ENCODE data around the gene PIAS2.
A peak's percentile ranks its signal among the peaks of the same experiment; 100 is the strongest.

DNA sequence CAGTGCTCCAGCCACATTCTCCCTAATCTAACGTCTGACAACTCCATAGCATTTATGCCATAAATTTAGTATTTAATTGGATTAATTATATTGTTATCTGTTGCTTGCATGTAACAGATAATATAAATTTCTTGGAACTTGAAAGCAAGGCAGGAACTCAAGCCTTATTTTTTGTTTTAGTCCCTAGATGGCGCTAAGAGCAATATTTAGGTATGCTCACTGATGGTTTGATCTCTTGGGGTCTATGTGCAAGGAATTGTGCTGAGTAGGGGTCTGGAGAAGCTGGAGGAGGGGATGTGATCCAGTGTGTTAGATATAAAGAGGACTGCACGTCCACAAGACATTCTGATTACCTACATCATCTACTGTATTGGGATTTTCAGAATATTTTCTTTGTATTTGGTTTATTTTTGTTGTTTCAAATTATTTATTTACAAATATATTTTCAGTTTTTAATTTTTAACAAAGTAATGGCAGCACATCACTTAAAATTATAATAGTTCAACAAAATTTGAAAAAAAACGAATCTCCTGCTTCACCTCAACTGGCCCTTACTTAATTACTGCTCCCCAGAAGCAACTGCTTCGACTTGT is 32.9 kb upstream of the PIAS2 start:
- TF ChIP-seq, protein P1, sequence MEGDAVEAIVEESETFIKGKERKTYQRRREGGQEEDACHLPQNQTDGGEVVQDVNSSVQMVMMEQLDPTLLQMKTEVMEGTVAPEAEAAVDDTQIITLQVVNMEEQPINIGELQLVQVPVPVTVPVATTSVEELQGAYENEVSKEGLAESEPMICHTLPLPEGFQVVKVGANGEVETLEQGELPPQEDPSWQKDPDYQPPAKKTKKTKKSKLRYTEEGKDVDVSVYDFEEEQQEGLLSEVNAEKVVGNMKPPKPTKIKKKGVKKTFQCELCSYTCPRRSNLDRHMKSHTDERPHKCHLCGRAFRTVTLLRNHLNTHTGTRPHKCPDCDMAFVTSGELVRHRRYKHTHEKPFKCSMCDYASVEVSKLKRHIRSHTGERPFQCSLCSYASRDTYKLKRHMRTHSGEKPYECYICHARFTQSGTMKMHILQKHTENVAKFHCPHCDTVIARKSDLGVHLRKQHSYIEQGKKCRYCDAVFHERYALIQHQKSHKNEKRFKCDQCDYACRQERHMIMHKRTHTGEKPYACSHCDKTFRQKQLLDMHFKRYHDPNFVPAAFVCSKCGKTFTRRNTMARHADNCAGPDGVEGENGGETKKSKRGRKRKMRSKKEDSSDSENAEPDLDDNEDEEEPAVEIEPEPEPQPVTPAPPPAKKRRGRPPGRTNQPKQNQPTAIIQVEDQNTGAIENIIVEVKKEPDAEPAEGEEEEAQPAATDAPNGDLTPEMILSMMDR (IDR thresholded peaks at IDR 0.05; ENCODE audit: low read depth, low read length, missing input control) = peak; percentile 14
- TF ChIP-seq, protein P2, sequence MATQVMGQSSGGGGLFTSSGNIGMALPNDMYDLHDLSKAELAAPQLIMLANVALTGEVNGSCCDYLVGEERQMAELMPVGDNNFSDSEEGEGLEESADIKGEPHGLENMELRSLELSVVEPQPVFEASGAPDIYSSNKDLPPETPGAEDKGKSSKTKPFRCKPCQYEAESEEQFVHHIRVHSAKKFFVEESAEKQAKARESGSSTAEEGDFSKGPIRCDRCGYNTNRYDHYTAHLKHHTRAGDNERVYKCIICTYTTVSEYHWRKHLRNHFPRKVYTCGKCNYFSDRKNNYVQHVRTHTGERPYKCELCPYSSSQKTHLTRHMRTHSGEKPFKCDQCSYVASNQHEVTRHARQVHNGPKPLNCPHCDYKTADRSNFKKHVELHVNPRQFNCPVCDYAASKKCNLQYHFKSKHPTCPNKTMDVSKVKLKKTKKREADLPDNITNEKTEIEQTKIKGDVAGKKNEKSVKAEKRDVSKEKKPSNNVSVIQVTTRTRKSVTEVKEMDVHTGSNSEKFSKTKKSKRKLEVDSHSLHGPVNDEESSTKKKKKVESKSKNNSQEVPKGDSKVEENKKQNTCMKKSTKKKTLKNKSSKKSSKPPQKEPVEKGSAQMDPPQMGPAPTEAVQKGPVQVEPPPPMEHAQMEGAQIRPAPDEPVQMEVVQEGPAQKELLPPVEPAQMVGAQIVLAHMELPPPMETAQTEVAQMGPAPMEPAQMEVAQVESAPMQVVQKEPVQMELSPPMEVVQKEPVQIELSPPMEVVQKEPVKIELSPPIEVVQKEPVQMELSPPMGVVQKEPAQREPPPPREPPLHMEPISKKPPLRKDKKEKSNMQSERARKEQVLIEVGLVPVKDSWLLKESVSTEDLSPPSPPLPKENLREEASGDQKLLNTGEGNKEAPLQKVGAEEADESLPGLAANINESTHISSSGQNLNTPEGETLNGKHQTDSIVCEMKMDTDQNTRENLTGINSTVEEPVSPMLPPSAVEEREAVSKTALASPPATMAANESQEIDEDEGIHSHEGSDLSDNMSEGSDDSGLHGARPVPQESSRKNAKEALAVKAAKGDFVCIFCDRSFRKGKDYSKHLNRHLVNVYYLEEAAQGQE (IDR thresholded peaks at IDR 0.05) = no peak
- TF ChIP-seq, protein P3, sequence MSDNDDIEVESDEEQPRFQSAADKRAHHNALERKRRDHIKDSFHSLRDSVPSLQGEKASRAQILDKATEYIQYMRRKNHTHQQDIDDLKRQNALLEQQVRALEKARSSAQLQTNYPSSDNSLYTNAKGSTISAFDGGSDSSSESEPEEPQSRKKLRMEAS (IDR thresholded peaks at IDR 0.05) = no peak
- TF ChIP-seq, protein P4, sequence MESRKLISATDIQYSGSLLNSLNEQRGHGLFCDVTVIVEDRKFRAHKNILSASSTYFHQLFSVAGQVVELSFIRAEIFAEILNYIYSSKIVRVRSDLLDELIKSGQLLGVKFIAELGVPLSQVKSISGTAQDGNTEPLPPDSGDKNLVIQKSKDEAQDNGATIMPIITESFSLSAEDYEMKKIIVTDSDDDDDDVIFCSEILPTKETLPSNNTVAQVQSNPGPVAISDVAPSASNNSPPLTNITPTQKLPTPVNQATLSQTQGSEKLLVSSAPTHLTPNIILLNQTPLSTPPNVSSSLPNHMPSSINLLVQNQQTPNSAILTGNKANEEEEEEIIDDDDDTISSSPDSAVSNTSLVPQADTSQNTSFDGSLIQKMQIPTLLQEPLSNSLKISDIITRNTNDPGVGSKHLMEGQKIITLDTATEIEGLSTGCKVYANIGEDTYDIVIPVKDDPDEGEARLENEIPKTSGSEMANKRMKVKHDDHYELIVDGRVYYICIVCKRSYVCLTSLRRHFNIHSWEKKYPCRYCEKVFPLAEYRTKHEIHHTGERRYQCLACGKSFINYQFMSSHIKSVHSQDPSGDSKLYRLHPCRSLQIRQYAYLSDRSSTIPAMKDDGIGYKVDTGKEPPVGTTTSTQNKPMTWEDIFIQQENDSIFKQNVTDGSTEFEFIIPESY (IDR thresholded peaks at IDR 0.05) = no peak
- TF ChIP-seq YY1 (IDR thresholded peaks at IDR 0.05) (no peak), HNF4G (IDR thresholded peaks at IDR 0.05) (no peak), GABPA (IDR thresholded peaks at IDR 0.05 in 1 of 2, conservative IDR thresholded peaks at IDR 0.05 in 1 of 2) (no peak), TAF1 (conservative IDR thresholded peaks at IDR 0.05) (no peak), SP1 (IDR thresholded peaks at IDR 0.05) (no peak), JUND (IDR thresholded peaks at IDR 0.05) (no peak), RAD21 (IDR thresholded peaks at IDR 0.05) (peak; percentile 45 to 50)
- TF ChIP-seq, protein P5, sequence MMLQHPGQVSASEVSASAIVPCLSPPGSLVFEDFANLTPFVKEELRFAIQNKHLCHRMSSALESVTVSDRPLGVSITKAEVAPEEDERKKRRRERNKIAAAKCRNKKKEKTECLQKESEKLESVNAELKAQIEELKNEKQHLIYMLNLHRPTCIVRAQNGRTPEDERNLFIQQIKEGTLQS (IDR thresholded peaks at IDR 0.05) = no peak

Data from liver (tissue), 3 donors.